Cardiac fibroblast (primary cell): Measurements from ENCODE around the gene STAT4.

Experiments
- DNase-seq, 2 donors: peaks; one replicate each; pipeline versions ENCODE4 v3.0.0 to v3.0.0-alpha.2; 2010; ENCODE audit warnings: low read depth in 2 of 2
- H3K4me3 ChIP-seq, 2 donors: replicated peaks in 1 of 2; 1 replicate in 1 of 2; 2 replicates in 1 of 2; pipeline ENCODE4 v1.5.1; 2011; ENCODE audit warnings: low read depth in 2 of 2, low read length in 2 of 2, mild to moderate bottlenecking in 2 of 2, moderate library complexity in 1 of 2
- CTCF ChIP-seq: IDR thresholded peaks from one replicate; pipeline ENCODE4 v1.5.1; 2011; ENCODE audit warnings: low read depth, mild to moderate bottlenecking, low read length, inconsistent platforms

STAT4 gene

GRCh38 chr2:191190435-191190834 is 39.6 kb upstream of the STAT4 start:
- no peak overlapping the region for H3K4me3 ChIP-seq

GRCh38 chr2:191189112-191189635 is 38.4 kb upstream of the STAT4 start:
- no peak for DNase-seq
- no peak overlapping the region for H3K4me3 ChIP-seq
- no peak for TF ChIP-seq CTCF

More at GRCh38 chr2:191190435-191190834, 39.6 kb upstream of the STAT4 start:
- no peak for TF ChIP-seq CTCF
- DNase-seq: no peak

- DNase-seq: no peak
- H3K4me3 ChIP-seq: no peak overlapping the region
- TF ChIP-seq CTCF: no peak
Measured at GRCh38 chr2:191188550-191189093, 37.8 kb upstream of the STAT4 start.

DNA sequence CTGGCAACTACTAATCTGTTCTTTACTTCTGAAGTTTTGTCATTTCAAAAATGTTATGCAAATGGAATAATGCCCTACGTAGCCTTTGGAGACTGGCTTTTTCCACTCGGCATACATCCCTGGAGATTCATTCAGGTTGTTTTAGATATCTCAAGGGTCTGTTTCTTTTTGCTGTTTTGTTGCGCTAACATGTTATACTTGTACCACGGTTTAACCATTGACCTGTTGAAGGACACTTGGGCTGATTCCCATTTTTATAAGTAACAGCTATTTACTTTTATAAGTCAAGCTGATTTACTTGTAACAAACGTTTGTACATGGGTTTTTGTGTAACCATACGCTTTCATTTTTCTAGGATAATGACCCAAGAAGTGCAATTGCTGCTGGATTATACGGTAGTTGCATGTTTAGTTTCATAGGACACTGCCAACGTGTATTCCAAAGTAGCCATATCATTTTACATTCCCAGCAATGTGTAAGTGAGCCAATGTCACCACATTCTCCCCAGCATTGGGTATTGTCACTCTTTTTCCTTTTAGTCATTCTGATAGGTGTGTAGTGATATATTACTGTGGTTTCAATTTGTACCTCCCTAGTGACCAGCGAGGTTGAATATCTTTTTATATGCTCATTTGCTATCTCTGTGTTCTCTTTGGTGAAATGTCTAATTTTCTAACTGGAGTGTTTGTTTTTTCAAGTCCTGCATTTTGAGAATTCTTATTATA is 36.5 kb upstream of the STAT4 start:
- no peak for TF ChIP-seq CTCF
- H3K4me3 ChIP-seq: no peak overlapping the region

GRCh38 chr2:191184457-191184856 is 33.7 kb upstream of the STAT4 start:
- no peak for DNase-seq
- no peak for TF ChIP-seq CTCF
- no peak overlapping the region for H3K4me3 ChIP-seq

More for the DNA sequence above, 36.5 kb upstream of the STAT4 start:
- DNase-seq: no peak

- no peak for TF ChIP-seq CTCF
Measured at GRCh38 chr2:191183516-191183915, 32.7 kb upstream of the STAT4 start.

More at GRCh38 chr2:191183516-191183915, 32.7 kb upstream of the STAT4 start:
- H3K4me3 ChIP-seq: no peak overlapping the region
- no peak for DNase-seq
